Psoas muscle (tissue), 8 donors: ENCODE measurements around the gene SLC39A11. TPM values are rescaled to one million over a fixed set of nuclear protein-coding genes. Genes with fewer than 3 reads are reported as not detected.

Experiments used
- ATAC-seq, 4 donors: fragments of 200-7000 bp; cut with Tn5 transposase; one replicate each; pipeline ENCODE4 v1.9.1; 2020; ENCODE audit warnings: moderate library complexity in 3 of 4, mild to moderate bottlenecking in 2 of 4
- DNase-seq, 2 donors: peaks; one replicate each; pipeline ENCODE4 v3.0.0-alpha.2; 2020
- H3K27ac ChIP-seq: fragments of 200-600 bp; one replicate; pipeline ENCODE4 v1.8.0; 2022
- H3K27me3 ChIP-seq, 3 donors: fragments of 200-600 bp in 1 of 3; one replicate each; pipeline versions ENCODE4 v1.6.1 to v1.8.0; 2013 to 2022; ENCODE audit warnings: low read length in 2 of 3, mild to moderate bottlenecking in 2 of 3, moderate library complexity in 1 of 3; ENCODE audit not compliant: insufficient read depth in 3 of 3
- H3K36me3 ChIP-seq, 2 donors: fragments of 200-600 bp in 1 of 2; one replicate each; pipeline versions ENCODE4 v1.6.1 to v1.8.0; 2013 to 2022; ENCODE audit warnings: low read depth in 1 of 2, mild to moderate bottlenecking in 1 of 2, moderate library complexity in 1 of 2; ENCODE audit not compliant: insufficient read depth in 1 of 2
- H3K4me1 ChIP-seq: fragments of 200-600 bp; one replicate; pipeline ENCODE4 v1.8.0; 2022
- H3K4me3 ChIP-seq: fragments of 200-600 bp; one replicate; pipeline ENCODE4 v1.8.0; 2022; ENCODE audit warnings: mild to moderate bottlenecking
- H3K9me3 ChIP-seq: fragments of 200-600 bp; one replicate; pipeline ENCODE4 v1.8.0; 2022
- WGBS, 3 donors: extraction: QIAGEN DNeasy Blood & Tissue Kit; methylation state at CpG; one replicate each; pipeline versions ENCODE4 v1.1.6 to v1.1.7; 2013; 5-methylcytosine and 5-hydroxymethylcytosine counted together
- intact Hi-C, 2 donors: fragments of 100-400 bp; cut with DNase I; formaldehyde crosslinking; loops; one replicate each; pipeline versions ENCODE4 v1.11.0 to v1.14.2; 2022
- polyA plus RNA-seq, 3 donors: library from polyadenylated mRNA; stranded (reverse); fragments of 200-250 nt; gene quantifications; one replicate each; pipeline ENCODE4 v1.2.3, GENCODE V29; 2013
- total RNA-seq, 4 donors: library from RNA; stranded (reverse); fragmentation: NEBNext Ultra II Directional in 2 of 4; extraction: Animal tissue kit (Norgen Biotek cat#: 25700) in 2 of 4; gene quantifications; one replicate each; pipeline versions ENCODE4 v1.2.1 to v1.2.4, GENCODE V29; 2021 to 2023
- TF ChIP-seq, protein P1 (sequence below): fragments of 200-600 bp; IDR thresholded peaks from one replicate; pipeline ENCODE4 v1.8.0; 2022; ENCODE audit warnings: antibody characterized with exemption
- donor health status: healthy with polysubstance abuse.
- donor health status: DM: no; HTN: no; CAD: no; lungs with moderate emphysema.
- donor health status: Bipolar disorder and iron deficiency.
- donor health status: healthy.
- donor health status: DM: yes; HTN: yes; CAD: no.
- donor health status: DM: no; HTN: no; CAD: no.
- donor health status: DM: no; HTN: no; CAD: no.
- donor health status: DM: yes; HTN: yes; CAD: no.

The SLC39A11 gene
- total and polyA plus RNA-seq, 7 donors, result 1.6 to 9.7 (median 7.9) TPM

DNA sequence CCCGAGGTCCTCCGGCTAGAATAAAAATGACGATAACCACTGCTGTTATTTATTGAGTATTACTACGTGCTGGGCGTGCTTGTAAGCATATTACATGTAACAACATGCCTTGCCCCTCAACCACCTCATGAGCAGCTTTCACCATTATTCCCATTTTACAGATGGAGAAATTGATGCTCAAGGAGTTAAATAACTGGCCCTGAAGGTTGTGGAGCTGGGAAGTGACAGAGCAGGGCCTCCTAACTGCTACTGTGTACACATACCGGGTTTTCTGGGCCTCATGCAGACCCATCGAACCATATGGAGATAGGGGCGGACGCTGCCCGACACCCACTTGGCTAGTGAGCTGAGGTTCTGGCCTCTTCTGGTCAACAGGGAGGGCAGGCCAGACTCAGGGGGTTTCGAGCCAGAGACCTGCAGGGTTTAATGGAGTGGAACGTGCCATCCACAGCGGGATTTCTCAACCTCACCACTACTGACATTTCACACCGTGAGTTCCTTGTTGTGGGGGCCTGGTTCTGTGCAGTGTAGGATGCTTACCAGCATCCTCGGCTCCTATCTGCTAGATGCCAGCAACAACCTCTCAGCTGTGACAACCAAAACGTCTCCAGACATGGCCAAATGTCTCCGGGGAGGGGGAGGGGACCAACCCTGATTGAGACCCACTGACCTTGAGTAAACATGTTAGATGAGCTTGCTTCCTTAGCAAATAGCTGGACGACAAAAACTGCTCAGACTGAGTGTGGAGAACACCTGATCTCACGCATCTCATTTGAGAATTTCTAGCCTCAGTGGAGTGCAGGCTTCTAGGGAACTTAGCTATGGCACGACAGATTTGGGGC, 432.0 kb downstream of the SLC39A11 start:
- TF ChIP-seq, protein P1, sequence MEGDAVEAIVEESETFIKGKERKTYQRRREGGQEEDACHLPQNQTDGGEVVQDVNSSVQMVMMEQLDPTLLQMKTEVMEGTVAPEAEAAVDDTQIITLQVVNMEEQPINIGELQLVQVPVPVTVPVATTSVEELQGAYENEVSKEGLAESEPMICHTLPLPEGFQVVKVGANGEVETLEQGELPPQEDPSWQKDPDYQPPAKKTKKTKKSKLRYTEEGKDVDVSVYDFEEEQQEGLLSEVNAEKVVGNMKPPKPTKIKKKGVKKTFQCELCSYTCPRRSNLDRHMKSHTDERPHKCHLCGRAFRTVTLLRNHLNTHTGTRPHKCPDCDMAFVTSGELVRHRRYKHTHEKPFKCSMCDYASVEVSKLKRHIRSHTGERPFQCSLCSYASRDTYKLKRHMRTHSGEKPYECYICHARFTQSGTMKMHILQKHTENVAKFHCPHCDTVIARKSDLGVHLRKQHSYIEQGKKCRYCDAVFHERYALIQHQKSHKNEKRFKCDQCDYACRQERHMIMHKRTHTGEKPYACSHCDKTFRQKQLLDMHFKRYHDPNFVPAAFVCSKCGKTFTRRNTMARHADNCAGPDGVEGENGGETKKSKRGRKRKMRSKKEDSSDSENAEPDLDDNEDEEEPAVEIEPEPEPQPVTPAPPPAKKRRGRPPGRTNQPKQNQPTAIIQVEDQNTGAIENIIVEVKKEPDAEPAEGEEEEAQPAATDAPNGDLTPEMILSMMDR, result no peak
- intact Hi-C loops, result no loop called here
- ATAC-seq, result no peak
- no peaks in the 10 kb centered on the region for H3K36me3 ChIP-seq
- H3K9me3 ChIP-seq, result no peaks in the 10 kb centered on the region
- no peaks in the 10 kb centered on the region for H3K27me3 ChIP-seq
- WGBS, 3 donors, result 79 to 87% (median 81%) methylated on average over 20 of the region's 20 CpGs
- H3K4me1 ChIP-seq, result no peaks in the 10 kb centered on the region
- no peak for DNase-seq
- no peak overlapping the region for H3K4me3 ChIP-seq
- H3K27ac ChIP-seq, result no peak overlapping the region

DNA sequence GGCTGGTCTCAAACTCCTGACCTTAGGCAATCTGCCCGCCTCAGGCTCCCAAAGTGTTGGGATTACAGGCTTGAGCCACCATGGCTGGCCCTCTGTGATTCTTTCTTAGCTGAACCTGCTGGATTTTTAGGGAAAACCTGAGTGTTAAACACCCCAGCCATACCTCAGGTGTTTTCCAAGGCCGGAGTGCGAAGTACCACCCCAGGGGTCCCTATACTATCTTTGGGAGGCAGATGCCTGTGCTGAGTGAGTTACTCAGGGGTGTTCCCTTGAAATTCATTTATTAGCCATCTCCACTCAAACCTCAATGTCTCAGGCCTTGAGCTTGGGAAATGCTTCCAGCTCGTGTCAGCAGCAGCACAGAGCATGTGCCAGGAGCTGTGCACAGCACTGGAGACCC, 432.7 kb downstream of the SLC39A11 start:
- 82 to 93% (median 91%) methylated on average over 4 of the region's 4 CpGs for WGBS, 3 donors
- DNase-seq (no peak), ATAC-seq (no peak)
- Histone ChIP-seq H3K9me3 (no peaks in the 10 kb centered on the region), H3K27ac (no peak overlapping the region), H3K4me3 (no peak overlapping the region), H3K4me1 (no peaks in the 10 kb centered on the region), H3K27me3 (no peaks in the 10 kb centered on the region), H3K36me3 (no peaks in the 10 kb centered on the region)
- intact Hi-C loops, result no loop called here
- TF ChIP-seq, protein P1, result no peak

DNA sequence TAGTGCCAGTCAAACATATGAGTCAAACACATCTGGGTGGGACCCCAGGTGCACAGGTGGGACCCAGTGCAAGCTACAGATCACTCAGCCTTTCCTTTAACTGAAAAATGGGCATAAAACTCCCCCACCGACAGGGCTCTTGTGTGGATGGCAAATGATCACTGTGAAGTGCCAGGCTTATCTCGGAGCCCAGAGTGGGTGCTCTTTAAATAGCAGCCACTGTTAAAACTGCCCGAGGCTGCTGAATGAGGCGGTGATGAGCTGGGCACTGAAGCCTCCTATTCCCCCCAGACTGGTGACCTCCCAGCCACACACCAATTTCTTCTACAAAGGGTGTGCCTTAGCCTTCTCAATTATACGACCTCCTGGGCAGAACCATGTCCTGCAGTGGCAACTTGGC, 433.8 kb downstream of the SLC39A11 start:
- no peak for ATAC-seq
- no peak for DNase-seq
- intact Hi-C loops, result no loop called here
- WGBS, 3 donors, result 77 to 82% (median 81%) methylated on average over 5 of the region's 5 CpGs
- H3K27ac ChIP-seq, result no peak overlapping the region
- H3K36me3 ChIP-seq, result no peaks in the 10 kb centered on the region
- H3K4me3 ChIP-seq, result no peak overlapping the region
- TF ChIP-seq, protein P1, result no peak
- H3K9me3 ChIP-seq, result no peaks in the 10 kb centered on the region
- no peaks in the 10 kb centered on the region for H3K27me3 ChIP-seq
- H3K4me1 ChIP-seq, result no peaks in the 10 kb centered on the region

DNA sequence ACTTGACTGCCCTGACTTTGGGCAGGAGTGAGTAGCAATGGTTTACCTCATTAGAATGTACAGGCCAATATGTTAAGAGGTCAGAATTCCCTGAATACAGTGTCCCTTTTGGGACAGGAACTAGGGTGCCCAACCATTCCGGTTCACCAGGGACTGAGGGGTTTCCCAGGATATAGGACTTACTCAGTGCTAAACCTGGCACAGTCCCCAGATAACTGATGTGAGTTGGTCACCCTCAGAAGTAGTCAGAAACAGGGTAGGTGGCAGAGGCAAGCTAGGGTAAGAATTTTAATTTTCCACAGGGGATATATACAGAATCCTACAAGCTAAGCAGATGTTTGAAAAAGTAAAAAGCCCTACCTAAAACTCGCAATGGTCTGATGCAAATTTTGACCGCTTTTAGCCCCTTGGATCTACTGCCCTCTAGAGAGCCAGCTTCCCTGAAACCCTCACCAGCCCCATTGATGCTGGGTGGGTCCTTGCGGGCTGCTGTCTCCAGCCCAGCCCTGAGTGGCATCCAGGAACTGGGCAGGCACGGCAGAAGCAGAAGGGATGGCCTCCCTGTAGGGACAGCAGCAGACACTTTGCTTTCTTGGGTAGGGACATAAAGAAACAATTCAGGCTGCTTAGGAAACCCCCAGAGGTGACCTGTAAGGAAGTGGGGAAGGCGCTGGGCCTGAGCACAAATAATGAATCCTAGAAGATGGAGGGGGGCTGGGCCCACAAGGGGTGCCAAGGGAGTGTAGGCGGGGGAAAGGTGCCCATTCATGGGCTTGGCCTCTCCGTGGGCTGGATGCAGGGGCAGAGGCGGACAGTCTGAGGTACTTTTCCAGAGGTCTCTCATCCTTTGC, 434.8 kb downstream of the SLC39A11 start:
- DNase-seq, result no peak
- H3K27ac ChIP-seq, result no peak overlapping the region
- ATAC-seq, result no peak
- WGBS, 3 donors, result 82 to 88% (median 82%) methylated on average over 9 of the region's 9 CpGs
- H3K36me3 ChIP-seq, result no peaks in the 10 kb centered on the region
- intact Hi-C loops, result no loop called here
- no peak overlapping the region for H3K4me3 ChIP-seq
- H3K27me3 ChIP-seq, result no peaks in the 10 kb centered on the region
- no peaks in the 10 kb centered on the region for H3K9me3 ChIP-seq
- TF ChIP-seq, protein P1, result no peak
- no peaks in the 10 kb centered on the region for H3K4me1 ChIP-seq
